Loucy (cell line): ENCODE results near the gene NEK9.

Experiments
- H2AFZ ChIP-seq: fragments of 200-600 bp; sonication (generic); 2 replicates; pipeline ENCODE4 v1.6.0; 2016; ENCODE audit warnings: antibody characterized with exemption, mild to moderate bottlenecking, low read length, moderate library complexity
- H3F3A ChIP-seq: fragments of 200-600 bp; 2 replicates; pipeline ENCODE4 v1.6.0; 2016; ENCODE audit warnings: antibody characterized with exemption, low read depth, mild to moderate bottlenecking
- H3K27me3 ChIP-seq: fragments of 200-600 bp; sonication (generic); 2 replicates; pipeline ENCODE4 v1.6.1; 2014; ENCODE audit warnings: low read length, mild to moderate bottlenecking; ENCODE audit not compliant: insufficient read depth, poor library complexity, severe bottlenecking
- H3K36me3 ChIP-seq: fragments of 200-600 bp; sonication (generic); 2 replicates; pipeline ENCODE4 v1.6.1; 2016; ENCODE audit warnings: low read length; ENCODE audit not compliant: insufficient read depth
- H3K4me1 ChIP-seq: fragments of 200-600 bp; sonication (generic); 2 replicates; pipeline ENCODE4 v1.5.1; 2014; ENCODE audit warnings: low read length, mild to moderate bottlenecking; ENCODE audit not compliant: insufficient read depth, poor library complexity, severe bottlenecking
- H3K4me2 ChIP-seq: fragments of 200-600 bp; sonication (generic); 2 replicates; pipeline ENCODE4 v1.6.0; 2014; ENCODE audit warnings: antibody characterized with exemption, low read length, low read depth, mild to moderate bottlenecking; ENCODE audit not compliant: poor library complexity, severe bottlenecking
- H3K4me3 ChIP-seq: fragments of 200-600 bp; sonication (generic); 2 replicates; pipeline ENCODE4 v1.5.1; 2014; ENCODE audit warnings: low read length, mild to moderate bottlenecking, mixed read lengths; ENCODE audit not compliant: poor library complexity, severe bottlenecking
- H3K79me2 ChIP-seq: fragments of 200-600 bp; sonication (generic); 2 replicates; pipeline ENCODE4 v1.6.1; 2014; ENCODE audit warnings: low read length; ENCODE audit not compliant: insufficient read depth
- H3K9ac ChIP-seq: fragments of 200-600 bp; sonication (generic); 2 replicates; pipeline ENCODE4 v1.6.0; 2014; ENCODE audit warnings: mild to moderate bottlenecking, low read depth, low read length, moderate library complexity; ENCODE audit not compliant: poor library complexity, severe bottlenecking
- H3K9me2 ChIP-seq: fragments of 200-600 bp; sonication (generic); replicated peaks from 2 replicates; pipeline ENCODE4 v1.6.1; 2016; ENCODE audit warnings: low read depth, low read length, mixed read lengths
- H3K9me3 ChIP-seq: fragments of 200-600 bp; sonication (generic); 2 replicates; pipeline ENCODE4 v1.6.1; 2014; ENCODE audit warnings: mild to moderate bottlenecking, antibody characterized with exemption, low read length, low read depth; ENCODE audit not compliant: insufficient read depth
- H4K20me1 ChIP-seq: fragments of 200-600 bp; sonication (generic); 2 replicates; pipeline ENCODE4 v1.6.0; 2014; ENCODE audit warnings: antibody characterized with exemption, low read length, mild to moderate bottlenecking; ENCODE audit not compliant: insufficient read depth, poor library complexity, severe bottlenecking
- EZH2phosphoT487 ChIP-seq: fragments of 200-600 bp; IDR thresholded peaks from 2 replicates; pipeline ENCODE4 v1.6.1; 2018; ENCODE audit warnings: antibody characterized with exemption, mild to moderate bottlenecking, moderate library complexity, borderline replicate concordance
- TF ChIP-seq, protein P1 (sequence below): fragments of 200-600 bp; sonication (generic); conservative IDR thresholded peaks from 2 replicates; pipeline ENCODE4 v1.5.1; 2014; ENCODE audit warnings: mild to moderate bottlenecking, antibody characterized with exemption, low read length

Gene NEK9

DNA sequence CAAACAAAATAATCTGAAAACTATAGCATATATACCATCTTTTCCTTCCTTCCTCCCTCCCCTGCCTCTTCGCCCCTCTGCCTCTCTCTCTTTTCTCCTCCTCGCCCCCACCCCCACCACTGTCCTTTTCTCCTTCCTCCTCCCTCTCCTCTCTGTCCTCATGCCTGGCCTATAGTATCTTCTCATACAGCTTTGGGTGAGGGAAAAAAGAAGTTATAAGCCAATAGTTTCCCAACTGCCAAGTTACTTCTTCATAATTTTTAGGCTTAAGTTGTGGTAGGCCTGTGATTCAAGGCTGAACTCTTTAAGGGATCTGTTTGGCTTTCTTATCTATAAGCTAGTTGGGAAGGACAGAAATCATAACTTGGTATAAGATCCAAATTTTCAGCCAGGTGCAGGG, 40.5 kb upstream of the NEK9 start:
- Histone ChIP-seq H3K9ac (no peak overlapping the region), H2AFZ (no peak overlapping the region), H3K9me3 (no peaks in the 10 kb centered on the region), H3K79me2 (peaks cover 98% of the 10 kb centered on the region), H3K4me1 (peaks cover 55% of the 10 kb centered on the region), H4K20me1 (peaks cover 57% of the 10 kb centered on the region), H3K36me3 (no peaks in the 10 kb centered on the region), H3K4me2 (peak overlapping the region; percentile 41), H3K4me3 (no peak overlapping the region), H3K27me3 (no peaks in the 10 kb centered on the region), H3F3A (no peaks in the 10 kb centered on the region), H3K9me2 (no peaks in the 10 kb centered on the region)
- TF ChIP-seq EZH2phosphoT487, result no peak
- TF ChIP-seq, protein P1, sequence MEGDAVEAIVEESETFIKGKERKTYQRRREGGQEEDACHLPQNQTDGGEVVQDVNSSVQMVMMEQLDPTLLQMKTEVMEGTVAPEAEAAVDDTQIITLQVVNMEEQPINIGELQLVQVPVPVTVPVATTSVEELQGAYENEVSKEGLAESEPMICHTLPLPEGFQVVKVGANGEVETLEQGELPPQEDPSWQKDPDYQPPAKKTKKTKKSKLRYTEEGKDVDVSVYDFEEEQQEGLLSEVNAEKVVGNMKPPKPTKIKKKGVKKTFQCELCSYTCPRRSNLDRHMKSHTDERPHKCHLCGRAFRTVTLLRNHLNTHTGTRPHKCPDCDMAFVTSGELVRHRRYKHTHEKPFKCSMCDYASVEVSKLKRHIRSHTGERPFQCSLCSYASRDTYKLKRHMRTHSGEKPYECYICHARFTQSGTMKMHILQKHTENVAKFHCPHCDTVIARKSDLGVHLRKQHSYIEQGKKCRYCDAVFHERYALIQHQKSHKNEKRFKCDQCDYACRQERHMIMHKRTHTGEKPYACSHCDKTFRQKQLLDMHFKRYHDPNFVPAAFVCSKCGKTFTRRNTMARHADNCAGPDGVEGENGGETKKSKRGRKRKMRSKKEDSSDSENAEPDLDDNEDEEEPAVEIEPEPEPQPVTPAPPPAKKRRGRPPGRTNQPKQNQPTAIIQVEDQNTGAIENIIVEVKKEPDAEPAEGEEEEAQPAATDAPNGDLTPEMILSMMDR, result no peak

DNA sequence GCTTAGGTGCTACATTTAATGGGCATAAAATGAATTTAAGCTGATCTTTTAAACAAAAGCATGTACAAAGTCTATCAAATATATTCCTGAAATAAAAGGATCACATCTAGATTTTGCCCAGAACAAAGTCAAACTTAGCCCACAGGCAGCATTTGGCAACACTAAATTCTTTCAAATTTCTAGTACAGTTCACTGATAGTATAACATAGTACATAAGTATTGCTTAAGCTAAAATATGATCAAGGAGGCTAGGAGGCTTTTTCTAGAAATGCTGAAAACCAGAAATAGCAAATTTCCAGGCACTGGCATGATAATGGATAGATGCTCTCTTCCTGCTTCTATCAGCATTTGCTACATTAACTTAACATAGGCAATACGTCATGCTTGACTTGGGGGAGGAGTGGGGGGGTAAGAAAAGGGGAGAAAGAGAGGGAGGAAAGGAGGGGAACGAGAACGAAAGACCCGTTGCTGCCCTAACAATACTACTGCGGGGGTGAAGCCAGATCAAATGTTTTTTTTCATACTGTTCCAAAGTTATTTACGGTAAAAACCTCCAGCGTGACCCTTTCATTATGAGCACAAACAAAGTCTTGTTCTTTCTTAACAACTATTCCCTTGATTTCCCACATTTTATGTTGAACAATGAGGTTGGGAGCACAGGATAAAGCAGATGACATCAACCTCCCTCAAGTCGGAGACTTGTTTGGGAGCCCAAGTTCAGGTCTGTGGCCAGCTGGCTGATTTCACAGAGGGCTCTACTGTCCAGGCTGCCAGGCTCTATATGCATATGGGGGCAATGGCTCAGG, 38.9 kb upstream of the NEK9 start:
- Histone ChIP-seq H3K9me3 (no peaks in the 10 kb centered on the region), H3K79me2 (peaks cover 98% of the 10 kb centered on the region), H3K4me2 (peak overlapping the region; percentile 10)

DNA sequence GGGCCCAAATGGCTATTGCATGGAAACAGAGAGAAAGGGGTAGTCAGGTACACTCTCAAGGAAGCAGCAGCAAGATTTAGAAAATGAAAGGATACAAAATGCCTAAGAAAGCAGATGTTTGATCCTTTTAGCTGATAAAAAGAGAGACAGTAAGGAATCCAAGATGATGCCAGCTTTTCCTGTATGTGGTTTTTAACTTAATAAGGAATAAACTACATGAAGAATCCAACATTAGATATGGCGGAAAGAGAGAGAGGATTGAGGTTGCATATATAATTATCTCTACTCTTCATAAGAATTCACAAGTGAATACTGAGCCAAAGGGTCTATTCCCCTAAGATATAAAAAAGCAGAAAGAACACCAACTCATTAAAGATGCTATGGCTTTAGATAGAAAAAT, 38.0 kb upstream of the NEK9 start:
- H4K20me1 ChIP-seq, result peaks cover 65% of the 10 kb centered on the region
- H3K27me3 ChIP-seq, result no peaks in the 10 kb centered on the region
- H3K9ac ChIP-seq, result no peak overlapping the region
- H2AFZ ChIP-seq, result no peak overlapping the region
- H3K4me3 ChIP-seq, result no peak overlapping the region
- H3K9me3 ChIP-seq, result no peaks in the 10 kb centered on the region
- H3K9me2 ChIP-seq, result no peaks in the 10 kb centered on the region
- peaks cover 58% of the 10 kb centered on the region for H3K4me1 ChIP-seq
- H3K4me2 ChIP-seq, result no peak overlapping the region
- no peaks in the 10 kb centered on the region for H3F3A ChIP-seq
- H3K79me2 ChIP-seq, result peaks cover 97% of the 10 kb centered on the region
- no peaks in the 10 kb centered on the region for H3K36me3 ChIP-seq
- no peak for TF ChIP-seq EZH2phosphoT487
- TF ChIP-seq, protein P1, result no peak

More for the DNA sequence above, 38.9 kb upstream of the NEK9 start:
- Histone ChIP-seq H3K9me2 (no peaks in the 10 kb centered on the region), H3K4me3 (no peak overlapping the region), H3K27me3 (no peaks in the 10 kb centered on the region), H3K4me1 (peaks cover 56% of the 10 kb centered on the region), H3K9ac (peak overlapping the region; percentile 3), H4K20me1 (peaks cover 60% of the 10 kb centered on the region), H2AFZ (no peak overlapping the region), H3F3A (no peaks in the 10 kb centered on the region), H3K36me3 (no peaks in the 10 kb centered on the region)
- no peak for TF ChIP-seq EZH2phosphoT487
- TF ChIP-seq, protein P1, result no peak
